GM20431 (cell line): ENCODE results near the gene NWD2.

Experiments used
- in situ Hi-C: fragments of 300-500 bp; cut with MseI, MboI; formaldehyde crosslinking; loops from one replicate; pipeline ENCODE4 v1.15.0; 2020; ENCODE audit warnings: low sequenced_read_pairs; ENCODE audit not compliant: unreplicated experiment

The NWD2 gene

GRCh38 chr4:37279121-37279520 lies 34.6 kb downstream of the NWD2 start:
- in situ Hi-C loops: no loop called here

- in situ Hi-C loops: no loop called here
Observed at GRCh38 chr4:37279894-37280592, 35.5 kb downstream of the NWD2 start.

GRCh38 chr4:37299468-37299867 lies 54.9 kb downstream of the NWD2 start:
- in situ Hi-C loops: no loop called here

DNA sequence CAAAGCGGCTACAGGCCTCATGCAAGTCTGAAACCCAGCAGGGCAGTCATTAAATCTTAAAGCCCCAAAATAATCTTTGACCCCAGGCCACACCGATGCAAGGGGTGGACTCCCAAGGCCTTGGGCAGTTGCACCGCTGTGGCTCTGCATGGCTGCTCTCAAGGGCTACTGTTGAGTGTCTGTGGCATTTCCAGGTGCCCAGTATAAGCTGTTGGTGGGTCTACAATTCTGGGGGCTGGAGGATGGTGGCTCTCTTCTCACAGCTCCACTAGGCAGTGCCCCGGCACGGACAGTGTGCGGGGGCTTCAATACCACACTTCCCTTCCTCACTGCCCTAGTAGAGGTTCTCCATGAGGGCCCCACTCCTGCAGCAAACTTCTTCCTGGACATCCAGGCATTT lies 60.1 kb downstream of the NWD2 start:
- in situ Hi-C loops: no loop called here

GRCh38 chr4:37305984-37306383 lies 61.4 kb downstream of the NWD2 start:
- in situ Hi-C loops: no loop called here

DNA sequence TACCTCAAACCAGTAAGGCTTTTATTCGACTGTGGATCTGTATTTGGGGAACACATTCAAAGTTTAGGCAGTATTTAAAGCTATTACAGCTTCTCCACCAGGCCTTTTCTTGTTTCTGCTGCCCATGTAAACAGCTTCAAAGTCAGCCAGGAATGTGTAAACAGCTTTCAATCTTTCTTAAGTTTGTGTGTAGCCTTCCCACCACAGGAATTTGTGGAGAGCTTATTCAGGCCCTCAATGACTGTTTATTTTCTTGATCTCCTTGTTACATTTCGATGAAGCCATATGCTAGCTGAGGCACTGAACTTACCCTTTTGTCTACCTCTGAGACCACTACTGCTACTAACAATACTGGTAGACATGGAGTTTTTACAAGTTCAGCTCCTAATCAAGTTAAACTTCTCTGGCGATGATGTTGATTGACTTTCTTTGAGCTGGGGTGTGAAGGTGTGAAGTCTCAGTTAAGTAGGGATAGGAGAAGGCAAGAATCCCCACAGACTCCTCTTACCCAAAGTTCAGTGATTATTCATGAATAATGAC lies 72.6 kb downstream of the NWD2 start:
- in situ Hi-C loops: no loop called here

- in situ Hi-C loops: no loop called here
Observed at GRCh38 chr4:37320513-37321235, 76.1 kb downstream of the NWD2 start.

DNA sequence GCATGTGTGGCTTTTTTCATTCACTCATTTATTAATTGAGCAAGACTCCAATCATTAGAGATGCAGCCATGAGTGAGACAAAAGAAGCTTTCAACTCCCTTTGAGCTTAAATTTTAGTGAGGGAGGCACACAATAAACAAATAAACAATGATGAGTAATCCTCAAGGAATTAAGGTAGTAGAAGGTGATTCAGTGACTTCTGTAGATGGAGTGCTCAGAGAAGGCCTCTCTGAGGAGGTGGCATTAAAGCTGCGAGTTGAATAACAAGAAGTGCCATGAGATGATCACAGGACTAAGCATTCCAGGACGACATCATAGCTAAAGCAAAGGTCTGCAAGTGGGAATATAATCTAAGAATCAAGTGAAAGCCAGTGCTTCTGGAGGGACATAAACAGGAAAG lies 77.6 kb downstream of the NWD2 start:
- in situ Hi-C loops: no loop called here

GRCh38 chr4:37324546-37324945 lies 80.0 kb downstream of the NWD2 start:
- in situ Hi-C loops: no loop called here

DNA sequence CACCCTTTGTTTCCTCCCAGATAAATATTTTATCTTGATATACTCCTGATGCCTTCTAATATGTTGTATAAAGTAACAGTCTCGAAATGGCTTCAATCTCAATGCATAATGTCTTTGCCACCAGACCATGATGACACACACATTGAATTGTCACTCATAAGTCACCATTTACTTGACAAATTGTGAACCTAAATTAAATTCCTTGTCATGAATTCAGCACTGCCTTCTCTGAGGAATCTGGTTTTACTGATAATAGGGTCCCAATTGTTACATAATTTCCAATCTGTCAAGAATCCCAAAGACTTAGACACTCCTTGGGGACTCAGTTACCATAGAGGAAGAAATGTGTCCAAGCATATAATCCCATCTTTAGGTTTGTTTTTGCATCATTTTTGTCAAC lies 82.3 kb downstream of the NWD2 start:
- in situ Hi-C loops: no loop called here

GRCh38 chr4:37338972-37339371 lies 94.4 kb downstream of the NWD2 start:
- in situ Hi-C loops: no loop called here

DNA sequence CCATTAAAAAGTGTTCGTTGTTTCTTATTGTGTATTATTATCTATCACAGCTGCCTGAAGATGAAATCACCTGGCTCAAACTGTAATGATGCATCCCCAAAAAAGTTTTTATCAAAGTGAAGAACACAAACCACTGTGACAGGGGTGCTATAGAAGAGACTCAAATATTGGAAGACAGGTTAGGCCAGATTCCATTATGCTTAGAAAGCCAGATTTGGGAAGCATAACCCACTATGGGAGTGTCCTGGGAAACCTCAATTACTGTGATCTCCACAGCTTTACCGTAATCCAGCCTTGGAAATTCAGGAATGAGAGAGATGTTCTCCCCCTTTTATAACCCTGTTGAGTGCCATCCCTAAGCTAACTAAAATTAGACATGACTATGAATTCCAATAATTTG lies 114.2 kb downstream of the NWD2 start:
- in situ Hi-C loops: no loop called here

GRCh38 chr4:37359261-37359660 lies 114.7 kb downstream of the NWD2 start:
- in situ Hi-C loops: no loop called here

- in situ Hi-C loops: no loop called here
Observed at GRCh38 chr4:37365888-37366287, 121.3 kb downstream of the NWD2 start.

- in situ Hi-C loops: no loop called here
Observed at GRCh38 chr4:37367901-37368300, 123.4 kb downstream of the NWD2 start.

DNA sequence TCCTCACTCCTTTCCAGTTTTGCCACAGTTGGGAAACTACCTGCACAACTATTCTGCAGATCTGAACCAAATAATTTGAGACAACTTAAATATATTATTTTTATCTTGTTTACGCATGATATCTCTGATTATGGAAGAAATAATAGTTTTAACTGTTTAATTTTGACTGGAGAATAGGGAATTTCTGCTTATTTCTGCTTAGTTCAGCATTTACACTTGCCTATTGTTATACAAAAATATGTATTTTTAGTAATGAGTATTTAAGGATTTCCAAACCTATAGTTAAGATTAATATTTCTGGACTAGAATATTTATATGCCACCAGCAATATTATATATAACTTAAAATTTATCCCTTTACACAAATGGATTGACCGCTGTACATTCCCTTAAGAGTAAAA lies 125.5 kb downstream of the NWD2 start:
- in situ Hi-C loops: no loop called here

GRCh38 chr4:37381040-37381668 lies 136.6 kb downstream of the NWD2 start:
- in situ Hi-C loops: loop anchor here (25.0 kb wide), 1 partner anchor 969 kb away; no protein-coding TSS in a partner anchor

GRCh38 chr4:37383579-37384229 lies 139.2 kb downstream of the NWD2 start:
- in situ Hi-C loops: loop anchor here (25.0 kb wide), 1 partner anchor 971 kb away; no protein-coding TSS in a partner anchor

GRCh38 chr4:37385424-37385823 lies 140.9 kb downstream of the NWD2 start:
- in situ Hi-C loops: loop anchor here (25.0 kb wide), 1 partner anchor 973 kb away; no protein-coding TSS in a partner anchor

- in situ Hi-C loops: loop anchor here (25.0 kb wide), 1 partner anchor 977 kb away; no protein-coding TSS in a partner anchor
Observed at GRCh38 chr4:37388681-37389365, 144.3 kb downstream of the NWD2 start.
